GM21447 (cell line): ENCODE data around the gene FAM50B.
"Not testable (repeated sequence)": the region's sequence is repeated elsewhere in the genome, so short reads cannot be mapped to it uniquely, and the experiment has no call there.

Experiments
- ATAC-seq: cut with Tn5 transposase; IDR thresholded peaks from one replicate; pipeline ENCODE4 v1.9.1; 2021; ENCODE audit not compliant: unreplicated experiment

FAM50B gene

DNA sequence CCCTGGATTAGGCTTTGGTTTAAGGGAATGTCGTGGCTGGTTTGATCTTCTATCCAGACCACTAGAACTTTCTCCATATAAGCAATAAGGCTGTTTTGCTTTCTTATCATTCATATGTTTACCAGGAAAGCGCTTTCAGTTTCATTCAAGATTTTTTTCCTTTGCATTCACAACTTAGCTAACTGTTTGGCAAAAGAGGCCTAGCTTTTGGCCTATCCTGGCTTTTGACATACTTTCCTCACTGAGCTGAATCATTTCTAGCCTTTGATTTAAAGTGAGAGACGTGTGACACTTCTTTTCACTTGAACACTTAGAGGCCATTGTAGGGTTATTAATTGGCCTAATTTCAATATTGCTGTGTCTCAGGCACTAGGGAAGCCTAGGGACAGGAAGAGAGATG lies 1.7 kb upstream of the FAM50B start:
- ATAC-seq = no peak

DNA sequence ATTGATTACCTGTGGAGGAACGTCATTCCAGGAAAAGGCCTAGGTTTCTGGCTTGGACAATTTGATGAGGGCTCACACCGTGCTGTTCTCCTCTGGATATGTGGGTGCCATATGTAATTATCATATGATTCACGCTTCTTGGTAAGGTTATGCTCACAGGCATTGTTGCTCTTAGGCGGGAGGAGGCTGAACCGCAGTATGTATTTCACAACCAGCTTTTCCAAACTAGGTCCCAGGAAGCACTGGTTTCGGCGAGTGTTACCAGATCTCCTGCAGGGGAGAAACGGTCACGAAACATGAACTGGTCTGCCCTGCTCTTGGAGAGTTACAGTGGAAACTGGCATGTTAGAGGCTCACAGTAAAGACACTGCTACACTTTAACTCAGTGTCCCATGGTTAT lies 793 bp upstream of the FAM50B start:
- ATAC-seq = no peak

DNA sequence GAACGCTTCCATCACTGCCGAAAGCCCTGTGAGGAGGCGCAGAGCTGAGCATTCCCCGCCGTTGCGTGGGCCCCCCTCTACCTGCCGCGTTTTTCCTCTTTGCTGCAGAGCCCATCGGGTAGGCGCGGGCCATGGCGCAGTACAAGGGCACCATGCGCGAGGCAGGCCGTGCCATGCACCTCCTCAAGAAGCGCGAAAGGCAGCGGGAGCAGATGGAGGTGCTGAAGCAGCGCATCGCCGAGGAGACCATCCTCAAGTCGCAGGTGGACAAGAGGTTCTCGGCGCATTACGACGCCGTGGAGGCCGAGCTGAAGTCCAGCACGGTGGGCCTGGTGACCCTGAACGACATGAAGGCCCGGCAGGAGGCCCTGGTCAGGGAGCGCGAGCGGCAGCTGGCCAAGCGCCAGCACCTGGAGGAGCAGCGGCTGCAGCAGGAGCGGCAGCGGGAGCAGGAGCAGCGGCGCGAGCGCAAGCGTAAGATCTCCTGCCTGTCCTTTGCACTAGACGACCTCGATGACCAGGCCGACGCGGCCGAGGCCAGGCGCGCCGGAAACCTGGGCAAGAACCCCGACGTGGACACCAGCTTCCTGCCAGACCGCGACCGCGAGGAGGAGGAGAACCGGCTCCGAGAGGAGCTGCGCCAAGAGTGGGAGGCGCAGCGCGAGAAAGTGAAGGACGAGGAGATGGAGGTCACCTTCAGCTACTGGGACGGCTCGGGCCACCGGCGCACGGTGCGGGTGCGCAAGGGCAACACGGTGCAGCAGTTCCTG lies 693 bp downstream of the FAM50B start:
- peak; percentile 3 for ATAC-seq

DNA sequence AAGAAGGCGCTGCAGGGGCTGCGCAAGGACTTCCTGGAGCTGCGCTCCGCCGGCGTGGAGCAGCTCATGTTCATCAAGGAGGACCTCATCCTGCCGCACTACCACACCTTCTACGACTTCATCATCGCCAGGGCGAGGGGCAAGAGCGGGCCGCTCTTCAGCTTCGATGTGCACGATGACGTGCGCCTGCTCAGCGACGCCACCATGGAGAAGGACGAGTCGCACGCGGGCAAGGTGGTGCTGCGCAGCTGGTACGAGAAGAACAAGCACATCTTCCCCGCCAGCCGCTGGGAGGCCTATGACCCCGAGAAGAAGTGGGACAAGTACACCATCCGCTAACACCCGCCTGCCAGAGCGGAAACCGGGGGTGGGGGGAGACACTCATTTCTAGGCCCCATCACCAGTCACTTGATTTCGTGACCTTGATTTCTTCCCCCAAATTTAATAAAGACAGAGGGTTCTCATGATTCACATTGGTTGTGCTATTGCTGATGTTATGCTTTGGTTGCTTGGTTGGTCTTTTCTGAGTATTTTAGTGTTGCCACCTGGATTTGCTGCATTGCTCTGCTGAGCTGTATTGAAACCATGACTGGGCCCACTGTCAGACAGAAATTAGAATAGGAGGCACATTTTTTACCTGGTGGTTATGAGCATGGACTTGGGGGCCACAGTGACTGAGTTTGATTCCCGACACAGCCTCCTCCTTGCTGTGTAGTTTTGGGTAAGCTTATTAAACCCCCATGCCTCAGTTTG lies 1.5 kb downstream of the FAM50B start:
- no peak for ATAC-seq

DNA sequence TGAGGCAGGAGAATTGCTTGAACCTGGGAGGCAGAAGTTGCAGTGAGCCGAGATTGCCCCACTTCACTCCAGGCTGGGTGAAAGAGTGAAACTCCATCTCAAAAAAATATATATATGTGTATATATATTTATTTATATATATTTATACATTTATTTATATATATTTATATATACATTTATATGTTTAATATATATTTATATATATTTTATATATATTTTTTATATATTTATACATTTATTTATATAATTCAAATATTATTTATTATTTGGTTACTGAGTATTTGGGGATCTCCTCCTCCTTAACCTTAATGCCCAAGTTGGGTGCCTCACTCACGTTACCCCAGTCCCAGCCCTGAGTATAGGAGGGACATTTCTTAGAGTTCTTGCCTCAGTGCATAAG lies 2.7 kb downstream of the FAM50B start:
- ATAC-seq = no peak

DNA sequence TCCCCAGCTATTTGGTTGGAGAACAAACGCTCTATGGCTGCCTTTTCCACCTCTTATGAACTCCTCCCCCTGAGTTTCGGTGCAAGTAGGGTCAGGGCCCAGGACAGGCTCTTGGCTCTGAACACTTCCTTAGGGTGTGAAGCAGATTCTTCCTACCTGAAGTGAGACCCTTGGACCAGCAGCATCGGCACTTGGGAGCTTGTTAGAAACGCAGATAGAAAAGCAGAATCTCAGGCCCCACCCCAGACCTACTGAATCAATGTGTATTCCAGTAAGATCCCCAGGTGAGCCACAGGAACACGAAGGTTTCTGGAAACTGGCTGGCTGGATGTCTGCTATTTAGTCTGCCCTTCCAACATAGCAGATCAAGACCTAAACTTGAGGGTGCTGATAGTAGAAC lies 3.2 kb downstream of the FAM50B start:
- no peak for ATAC-seq

DNA sequence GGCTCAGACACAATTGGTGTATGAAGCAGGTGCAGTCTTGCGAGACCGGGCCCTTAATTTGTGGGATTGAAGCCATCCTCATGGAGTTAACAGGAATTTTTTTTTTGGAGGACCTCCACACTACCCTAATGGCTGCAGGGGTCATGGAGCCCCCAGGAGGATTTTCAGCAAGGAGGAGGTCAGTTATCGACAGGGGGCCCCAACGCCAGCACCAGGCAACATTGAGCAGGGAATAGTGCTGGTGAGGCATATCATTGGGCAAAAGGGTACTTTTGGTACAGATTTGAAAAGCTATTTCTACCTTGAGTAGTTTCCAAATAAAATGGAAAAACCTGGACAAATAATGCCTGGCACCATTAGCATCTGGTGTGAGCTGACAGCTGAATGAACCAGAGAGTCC lies 6.7 kb downstream of the FAM50B start:
- no peak for ATAC-seq

DNA sequence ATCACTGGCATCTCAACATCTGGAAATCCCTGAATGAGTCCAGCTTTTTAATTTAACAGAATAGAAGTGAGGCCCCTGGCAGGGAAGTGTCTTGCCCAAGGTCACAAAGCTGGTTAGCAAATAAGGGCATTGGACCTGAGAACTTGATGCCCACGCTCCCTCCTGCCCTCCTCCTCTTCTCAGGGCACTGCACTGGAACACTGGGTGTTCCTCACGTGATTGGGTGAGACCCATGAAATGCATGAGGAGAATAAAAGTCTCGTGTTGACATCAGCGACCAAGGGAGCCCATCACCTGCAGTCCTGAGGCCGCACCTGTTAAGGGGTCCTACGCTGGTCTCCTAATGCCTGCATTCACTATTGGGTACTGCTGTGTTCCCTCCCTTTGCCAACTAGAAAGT lies 7.4 kb downstream of the FAM50B start:
- no peak for ATAC-seq

DNA sequence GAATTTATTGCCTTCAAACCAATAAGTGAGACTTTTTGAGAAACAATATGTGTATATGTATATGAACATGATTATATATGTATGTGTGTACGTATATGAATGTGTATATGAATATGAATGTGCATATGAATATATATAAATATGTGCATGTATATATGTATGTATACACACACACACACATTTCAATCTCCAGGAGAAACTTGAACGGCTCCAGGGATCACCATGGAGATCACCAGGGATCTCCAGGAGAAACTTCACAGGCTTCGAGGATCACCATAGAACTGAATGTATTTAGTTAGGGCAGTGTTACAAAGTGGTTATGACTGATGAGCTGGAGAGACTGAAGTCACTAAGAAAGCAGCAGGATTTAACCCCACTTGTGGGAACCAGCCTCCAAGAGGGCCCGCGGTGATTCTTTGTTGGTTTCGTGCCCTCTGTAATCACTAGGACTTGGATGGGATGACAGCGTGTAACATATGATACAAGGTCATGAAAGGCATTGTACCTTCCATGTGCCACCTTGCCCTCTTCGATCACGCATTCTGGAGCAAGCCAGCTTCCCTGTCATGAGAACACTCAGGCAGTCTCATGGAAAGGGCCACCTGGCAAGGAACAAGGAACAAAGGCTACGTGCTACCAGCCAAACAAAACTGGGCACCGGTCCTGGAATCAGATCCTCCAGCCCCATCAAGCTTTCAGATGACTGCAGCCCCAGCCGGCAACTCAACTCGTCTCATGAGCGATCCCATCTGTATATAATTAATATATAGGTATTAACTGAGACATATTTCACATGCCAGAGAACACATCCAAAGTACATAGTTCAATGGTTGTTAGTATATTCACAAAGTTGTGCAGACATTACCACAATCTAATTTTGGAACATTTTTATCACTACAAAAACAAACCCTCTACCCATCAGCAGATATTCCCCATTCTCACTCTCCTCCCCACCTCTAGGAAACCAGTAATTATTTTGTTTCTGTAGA lies 8.6 kb downstream of the FAM50B start:
- ATAC-seq = no peak

DNA sequence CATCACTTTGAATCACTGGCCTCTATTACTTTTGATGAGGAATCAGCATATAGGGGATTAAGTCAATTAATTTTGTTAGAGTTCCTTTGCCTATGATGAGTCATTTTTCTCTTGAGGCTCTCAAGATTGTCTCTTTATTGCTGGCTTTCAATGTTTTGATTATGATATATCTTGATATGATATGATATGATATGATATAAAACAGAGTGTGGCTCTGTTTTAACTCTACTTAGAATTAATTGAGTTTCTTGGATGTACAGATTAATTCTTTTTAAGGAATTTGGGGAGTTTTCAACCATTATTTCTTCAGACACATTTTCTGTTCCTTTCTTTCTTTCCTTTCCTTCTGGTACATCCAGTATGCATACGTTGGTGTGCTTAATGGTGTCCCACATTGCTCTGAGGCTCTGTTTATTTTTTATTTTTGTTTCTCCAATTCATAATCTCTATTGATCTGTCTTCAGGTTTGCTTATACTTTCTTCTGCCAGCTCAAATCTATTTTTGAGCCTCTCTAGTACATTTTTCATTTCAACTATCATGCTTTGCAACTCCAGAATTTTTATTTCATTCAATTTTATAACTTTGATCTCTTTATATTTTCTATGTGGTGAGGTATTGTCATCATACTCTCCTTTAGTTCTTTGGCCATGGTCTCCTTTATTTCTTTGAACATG lies 10.8 kb downstream of the FAM50B start:
- no peak for ATAC-seq

DNA sequence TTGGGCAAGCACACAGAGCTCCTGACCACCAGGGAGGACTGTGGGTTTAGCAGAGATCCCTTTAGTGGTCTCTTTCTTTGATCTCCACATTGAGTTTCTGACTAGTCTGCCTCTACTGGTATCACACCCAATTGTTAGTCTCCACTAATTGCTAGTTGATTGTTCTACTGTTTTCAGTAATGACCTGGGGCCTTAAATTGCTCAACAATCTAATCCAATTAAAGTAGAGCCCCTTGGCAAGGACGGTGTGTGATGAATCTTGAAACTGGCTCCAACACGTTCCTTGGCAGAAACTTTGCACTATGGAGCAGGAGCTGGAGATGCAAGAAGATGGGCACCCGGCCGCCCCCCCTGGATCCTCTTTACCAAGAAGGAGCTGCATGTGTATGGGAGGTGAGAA lies 12.3 kb downstream of the FAM50B start:
- no peak for ATAC-seq

DNA sequence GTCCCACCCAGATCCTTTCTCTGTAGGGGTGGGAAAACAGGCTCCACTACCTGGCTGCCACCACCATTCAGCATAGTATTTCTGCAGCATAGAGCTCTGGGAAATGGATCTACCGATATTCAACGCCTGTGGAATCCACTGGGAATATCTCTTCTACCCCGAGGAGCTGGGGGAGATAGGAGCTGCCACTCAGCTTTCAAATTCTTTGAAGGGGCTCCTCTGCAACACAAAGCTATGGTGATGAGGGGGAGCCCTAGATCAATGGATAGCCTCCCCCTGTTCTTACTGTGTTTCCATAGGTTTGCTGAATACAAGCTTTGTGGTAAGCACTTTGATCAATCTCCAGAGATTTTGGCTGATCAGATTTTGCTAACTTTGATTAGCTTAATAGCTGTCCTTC lies 12.9 kb downstream of the FAM50B start:
- ATAC-seq = no peak

DNA sequence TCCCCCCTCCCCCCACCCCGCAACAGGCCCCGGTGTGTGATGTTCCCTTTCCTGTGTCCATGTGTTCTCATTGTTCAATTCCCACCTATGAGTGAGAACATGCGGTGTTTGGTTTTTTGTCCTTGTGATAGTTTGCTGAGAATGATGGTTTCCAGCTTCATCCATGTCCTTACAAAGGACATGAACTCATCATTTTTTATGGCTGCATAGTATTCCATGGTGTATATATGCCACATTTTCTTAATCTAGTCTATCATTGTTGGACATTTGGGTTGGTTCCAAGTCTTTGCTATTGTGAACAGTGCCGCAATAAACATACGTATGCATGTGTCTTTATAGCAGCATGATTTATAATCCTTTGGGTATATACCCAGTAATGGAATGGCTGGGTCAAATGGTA lies 14.1 kb downstream of the FAM50B start:
- not testable (repeated sequence) for ATAC-seq

DNA sequence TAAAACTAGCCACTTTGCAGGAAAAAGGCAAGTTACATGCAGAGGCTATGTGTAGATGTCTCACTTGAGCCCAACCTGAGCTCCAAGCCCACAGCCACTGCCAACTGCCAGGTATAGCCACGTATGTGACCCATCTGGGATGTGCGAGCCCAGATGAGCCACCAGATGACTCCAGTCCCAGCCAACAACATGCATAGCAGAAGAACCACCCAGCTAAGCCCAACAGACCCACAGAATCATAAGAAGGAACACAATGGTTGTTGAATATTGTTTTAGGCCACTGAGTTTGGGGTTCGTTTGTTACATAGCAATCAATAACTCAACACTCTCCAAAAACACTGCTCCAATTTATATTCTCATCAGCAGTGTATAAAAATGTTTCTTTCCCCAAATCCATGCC lies 16.3 kb downstream of the FAM50B start:
- no peak for ATAC-seq

DNA sequence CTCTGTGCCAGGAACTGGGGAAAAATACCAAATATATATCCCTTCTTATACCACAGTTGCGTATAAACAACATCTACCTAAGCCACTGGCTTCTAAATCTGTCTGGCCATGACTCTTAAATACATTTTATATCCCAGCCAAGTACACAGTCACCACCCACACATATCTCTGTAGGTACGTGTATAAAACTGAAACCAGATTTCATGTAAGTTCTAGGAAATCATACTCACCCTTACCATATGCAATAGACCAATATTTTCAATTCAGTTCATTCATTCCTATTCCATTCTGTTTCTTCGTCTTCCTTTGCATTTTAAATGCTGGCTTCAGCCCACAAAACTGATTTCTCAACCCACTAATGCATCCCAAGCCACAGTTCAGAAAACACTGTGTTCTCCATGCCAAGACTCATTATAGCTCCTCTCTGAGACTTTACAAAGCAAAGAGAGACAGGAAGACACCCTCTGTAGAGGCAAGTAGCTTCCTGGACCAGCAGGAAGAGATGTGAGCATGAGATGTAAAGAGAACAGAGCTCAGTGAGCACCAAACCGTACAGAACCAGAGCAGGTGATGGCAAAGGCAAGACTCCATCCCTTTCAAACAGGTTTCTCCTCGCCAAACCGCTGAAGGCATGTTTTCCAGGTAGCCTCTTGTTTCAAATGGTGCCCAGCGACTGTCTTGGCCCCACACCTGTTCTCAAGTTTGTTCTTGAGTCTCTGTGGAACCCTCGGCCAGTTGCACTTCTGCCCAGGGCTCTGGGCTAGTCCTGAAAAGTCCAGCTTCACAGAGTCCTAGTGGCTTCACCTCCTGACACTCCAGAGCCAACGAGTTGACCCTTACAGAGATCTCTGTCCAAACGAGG lies 18.7 kb downstream of the FAM50B start:
- no peak for ATAC-seq

DNA sequence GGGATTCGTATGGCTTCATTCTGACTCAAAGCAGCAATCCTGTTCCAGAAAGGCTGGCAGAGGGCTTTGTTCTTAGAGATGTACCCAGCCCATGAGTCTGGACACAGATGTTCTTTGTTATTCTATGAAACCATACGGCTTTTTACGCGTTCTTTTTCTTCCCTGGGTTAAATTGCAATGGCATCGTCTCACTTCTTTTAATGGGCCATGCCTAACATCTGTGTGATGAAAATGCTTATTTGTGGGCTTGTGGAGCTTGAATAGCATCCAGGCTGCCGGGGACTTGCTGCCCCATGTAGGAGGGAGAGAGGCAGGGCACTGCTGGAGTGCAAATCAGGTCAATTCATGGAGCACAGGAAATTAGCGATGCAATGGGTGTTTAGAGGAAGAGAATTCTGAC lies 19.4 kb downstream of the FAM50B start:
- ATAC-seq = no peak

DNA sequence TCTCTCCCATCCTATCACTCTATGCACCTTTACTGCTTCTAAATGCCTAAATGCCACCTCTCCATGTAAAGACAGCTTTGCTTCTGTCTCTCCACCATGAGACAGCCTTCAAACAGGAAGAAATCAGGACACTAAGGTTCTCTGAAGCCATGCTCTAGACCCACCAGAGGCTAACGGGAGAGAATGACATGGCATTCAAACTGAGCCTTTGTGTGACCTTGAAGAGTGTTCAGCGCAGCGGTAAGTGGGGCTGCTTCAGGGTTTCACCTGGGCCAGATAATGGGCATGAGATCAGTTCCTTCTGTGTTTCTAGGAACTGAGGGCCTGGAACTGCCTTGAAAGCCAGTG lies 20.1 kb downstream of the FAM50B start:
- no peak for ATAC-seq

DNA sequence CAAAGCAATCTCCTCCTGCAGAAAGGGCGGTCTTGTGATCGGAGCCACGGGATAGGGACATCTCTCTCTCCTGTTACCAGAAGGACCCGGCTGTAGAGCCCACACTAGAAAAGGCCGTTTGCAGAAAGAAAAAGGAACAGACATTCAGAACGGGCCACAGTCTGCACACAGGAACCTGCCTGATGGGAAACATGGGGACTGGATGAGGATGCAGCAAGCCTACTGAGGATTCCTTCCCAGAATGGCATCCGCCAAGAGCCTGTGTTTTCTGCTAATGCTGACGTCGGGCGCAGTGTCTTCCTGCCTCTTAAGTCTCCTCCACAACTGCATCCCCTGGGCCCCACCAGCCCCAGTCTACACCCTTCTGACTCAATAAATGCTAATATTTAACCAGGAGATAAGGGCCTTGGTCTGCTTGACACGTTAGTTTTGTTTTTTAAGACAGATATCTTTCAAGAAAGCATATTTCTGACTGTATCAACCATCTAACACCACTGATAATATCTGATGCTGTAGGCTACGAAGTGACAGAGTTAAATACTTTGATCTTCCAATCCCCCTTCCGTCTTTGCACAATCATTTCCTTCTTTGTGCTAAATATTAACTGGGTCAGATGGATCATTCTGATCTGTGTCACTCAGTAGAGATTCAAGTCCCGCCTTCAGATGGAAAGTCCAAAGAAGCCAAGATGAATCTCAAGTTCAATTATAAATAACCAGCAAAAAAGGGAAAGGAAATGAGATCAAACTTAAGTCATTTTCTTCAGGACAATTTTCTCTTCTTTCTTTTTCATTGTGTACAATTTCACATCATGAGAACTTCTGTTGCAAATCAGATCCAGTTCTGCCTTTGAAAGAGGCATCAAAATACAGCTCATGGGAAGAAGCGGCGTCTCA lies 20.7 kb downstream of the FAM50B start:
- ATAC-seq = no peak

DNA sequence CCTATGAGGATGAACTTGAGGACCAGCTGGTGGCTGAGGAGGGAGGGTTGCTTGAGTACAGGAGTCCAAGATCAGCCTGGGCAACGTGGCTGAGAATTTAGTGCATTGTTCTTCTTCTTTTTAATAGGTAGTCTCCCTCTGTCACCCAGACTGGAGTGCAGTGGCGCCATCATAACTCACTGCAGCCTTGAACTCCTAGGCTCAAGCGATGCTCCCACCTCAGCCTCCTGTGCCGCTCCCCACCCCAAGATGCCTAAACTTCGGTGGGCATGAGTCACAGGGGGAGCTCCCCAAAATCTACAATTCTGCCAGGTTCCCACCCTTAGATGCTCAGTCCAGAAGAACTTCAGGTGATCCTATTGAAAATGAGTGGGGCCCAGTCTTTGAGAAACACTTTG lies 21.4 kb downstream of the FAM50B start:
- ATAC-seq = no peak
